SK-N-MC (cell line): Measurements from ENCODE around the gene MMRN2.

Experiments
- EZH2 ChIP-seq: fragments of 200-600 bp; sonication (generic); IDR thresholded peaks from one replicate; pipeline ENCODE4 v1.6.1; 2017; ENCODE audit warnings: antibody characterized with exemption
- FOXP2 ChIP-seq: optimal IDR thresholded peaks from 2 replicates; pipeline ENCODE3; 2011; ENCODE audit warnings: mild to moderate bottlenecking, moderate library complexity; ENCODE audit not compliant: insufficient read depth; ENCODE audit errors: extremely low read length, control extremely low read depth
- POLR2AphosphoS5 ChIP-seq: IDR thresholded peaks from 2 replicates; pipeline ENCODE4 v1.6.1; 2012; ENCODE audit warnings: mild to moderate bottlenecking, low read depth, low read length, borderline replicate concordance

- TF ChIP-seq POLR2AphosphoS5 (no peak), EZH2 (no peak), FOXP2 (no peak)
Observed at GRCh38 chr10:86959737-86960002, 2.3 kb upstream of the MMRN2 start.
